ENCODE results near the gene LUC7L3.
A peak's percentile ranks its signal among the peaks of the same experiment; 100 is the strongest.

The LUC7L3 gene

GRCh38 chr17:50731575-50732460, 12.4 kb downstream of the LUC7L3 start (continued):
- TF ChIP-seq ZNF214 (tag by site-specific recombination; IDR thresholded peaks at IDR 0.05; ENCODE audit: borderline replicate concordance): no peak
- TF ChIP-seq ZNF843 (tag by site-specific recombination; IDR thresholded peaks at IDR 0.05): no peak
- TF ChIP-seq ZSCAN16 (tag by site-specific recombination; IDR thresholded peaks at IDR 0.05): no peak
- no peak for TF ChIP-seq ZNF580 (tag by site-specific recombination; IDR thresholded peaks at IDR 0.05)
- TF ChIP-seq ZNF701 (tag by site-specific recombination; IDR thresholded peaks at IDR 0.05): no peak
- TF ChIP-seq ZBTB8A (tag by site-specific recombination; IDR thresholded peaks at IDR 0.05): no peak

- Histone ChIP-seq H3K9me3 (ENCODE audit: control insufficient read depth, insufficient read depth, low read depth, low read length) (no peaks in the 10 kb centered on the region), H3K36me3 (ENCODE audit: control insufficient read depth in 2 of 2, insufficient read depth in 1 of 2, low read length in 2 of 2) (peaks cover 37 to 44% of the 10 kb centered on the region in 2 experiments), H3K4me3 (ENCODE audit: low read depth, low read length) (no peak overlapping the region), H3K27ac (ENCODE audit: extremely low read depth, low read depth, low read length) (no peak overlapping the region), H3K4me1 (ENCODE audit: control insufficient read depth, insufficient read depth, low read length) (peaks cover 23% of the 10 kb centered on the region)
- TF ChIP-seq MYNN (tag by site-specific recombination; IDR thresholded peaks at IDR 0.05; ENCODE audit: borderline replicate concordance): no peak
- TF ChIP-seq PRDM1 (tag by site-specific recombination; IDR thresholded peaks at IDR 0.05): peak; percentile 97
- ChIA-PET POLR2A (no interaction called here), CTCF (interaction anchor here (0.6 to 1.2 kb wide), 3 partner anchors 71 to 109 kb away, joined by 3 to 6 read pairs (median 4); no protein-coding TSS in a partner anchor)
Measured at GRCh38 chr17:50735287-50735686, 15.9 kb downstream of the LUC7L3 start.

- H3K36me3 ChIP-seq (ENCODE audit: control insufficient read depth in 2 of 2, insufficient read depth in 1 of 2, low read length in 2 of 2): peaks cover 55 to 56% of the 10 kb centered on the region in 2 experiments
- no peaks in the 10 kb centered on the region for H3K9me3 ChIP-seq (ENCODE audit: control insufficient read depth, insufficient read depth, low read depth, low read length)
- ChIA-PET POLR2A (no interaction called here), CTCF (no interaction called here)
- no peak overlapping the region for H3K27ac ChIP-seq (ENCODE audit: extremely low read depth, low read depth, low read length)
- no peak overlapping the region for H3K4me3 ChIP-seq (ENCODE audit: low read depth, low read length)
- no peak for TF ChIP-seq KLF9 (tag by site-specific recombination; IDR thresholded peaks at IDR 0.05; ENCODE audit: low read depth)
- TF ChIP-seq ZNF138 (tag by site-specific recombination; IDR thresholded peaks at IDR 0.05; ENCODE audit: borderline replicate concordance): no peak
- TF ChIP-seq ZNF48 (tag by site-specific recombination; IDR thresholded peaks at IDR 0.05): no peak
- no peak for TF ChIP-seq PRDM6 (tag by site-specific recombination; IDR thresholded peaks at IDR 0.05)
- peaks cover 7% of the 10 kb centered on the region for H3K4me1 ChIP-seq (ENCODE audit: control insufficient read depth, insufficient read depth, low read length)
Measured at GRCh38 chr17:50737118-50737698, 17.8 kb downstream of the LUC7L3 start.

- no peaks in the 10 kb centered on the region for H3K9me3 ChIP-seq (ENCODE audit: control insufficient read depth, insufficient read depth, low read depth, low read length)
- H3K27ac ChIP-seq (ENCODE audit: extremely low read depth, low read depth, low read length): peak overlapping the region; percentile 13; the same call in 1 of the 2 replicates
- peaks cover 7% of the 10 kb centered on the region; the same call in 1 of the 2 replicates for H3K4me1 ChIP-seq (ENCODE audit: control insufficient read depth, insufficient read depth, low read length)
- CTCF ChIA-PET: interaction anchor here (0.7 to 1.3 kb wide), 3 partner anchors 9 to 219 kb away, joined by 3 to 4 read pairs (median 3); no protein-coding TSS in a partner anchor
- H3K36me3 ChIP-seq (ENCODE audit: control insufficient read depth in 2 of 2, insufficient read depth in 1 of 2, low read length in 2 of 2): peaks cover 73 to 75% of the 10 kb centered on the region in 2 experiments
- H3K4me3 ChIP-seq (ENCODE audit: low read depth, low read length): no peak overlapping the region
- POLR2A ChIA-PET: no interaction called here
- TF ChIP-seq ZNF202 (tag by site-specific recombination; IDR thresholded peaks at IDR 0.05; ENCODE audit: borderline replicate concordance) (no peak), REST (tag by site-specific recombination; IDR thresholded peaks at IDR 0.05) (no peak), TSHZ1 (tag by site-specific recombination; IDR thresholded peaks at IDR 0.05; ENCODE audit: borderline replicate concordance) (no peak), ZNF112 (tag by site-specific recombination; IDR thresholded peaks at IDR 0.05) (no peak), ZNF423 (tag by site-specific recombination; IDR thresholded peaks at IDR 0.05) (no peak)
Measured at GRCh38 chr17:50739098-50739497, 19.7 kb downstream of the LUC7L3 start.
